ES-I3 (cell line): Measurements from ENCODE around the gene ZNRF1.
"Not testable (repeated sequence)": the region's sequence is repeated elsewhere in the genome, so short reads cannot be mapped to it uniquely, and the experiment has no call there.

ENCODE experiments used
- H3K36me3 ChIP-seq: 2 replicates; pipeline ENCODE4 v1.6.1; 2013; ENCODE audit warnings: mild to moderate bottlenecking, low read length, control low read depth, moderate library complexity; ENCODE audit not compliant: insufficient read depth
- H3K4me1 ChIP-seq: 2 replicates; pipeline ENCODE4 v1.6.1; 2013; ENCODE audit warnings: mild to moderate bottlenecking, control low read depth, low read length; ENCODE audit not compliant: insufficient read depth
- H3K9ac ChIP-seq: 2 replicates; pipeline ENCODE4 v1.6.1; 2013; ENCODE audit warnings: low read depth, mild to moderate bottlenecking, low read length, moderate library complexity
- H3K9me3 ChIP-seq: 2 replicates; pipeline ENCODE4 v1.6.1; 2013; ENCODE audit warnings: mild to moderate bottlenecking, low read length, moderate library complexity; ENCODE audit not compliant: control insufficient read depth, insufficient read depth

ZNRF1 gene

DNA sequence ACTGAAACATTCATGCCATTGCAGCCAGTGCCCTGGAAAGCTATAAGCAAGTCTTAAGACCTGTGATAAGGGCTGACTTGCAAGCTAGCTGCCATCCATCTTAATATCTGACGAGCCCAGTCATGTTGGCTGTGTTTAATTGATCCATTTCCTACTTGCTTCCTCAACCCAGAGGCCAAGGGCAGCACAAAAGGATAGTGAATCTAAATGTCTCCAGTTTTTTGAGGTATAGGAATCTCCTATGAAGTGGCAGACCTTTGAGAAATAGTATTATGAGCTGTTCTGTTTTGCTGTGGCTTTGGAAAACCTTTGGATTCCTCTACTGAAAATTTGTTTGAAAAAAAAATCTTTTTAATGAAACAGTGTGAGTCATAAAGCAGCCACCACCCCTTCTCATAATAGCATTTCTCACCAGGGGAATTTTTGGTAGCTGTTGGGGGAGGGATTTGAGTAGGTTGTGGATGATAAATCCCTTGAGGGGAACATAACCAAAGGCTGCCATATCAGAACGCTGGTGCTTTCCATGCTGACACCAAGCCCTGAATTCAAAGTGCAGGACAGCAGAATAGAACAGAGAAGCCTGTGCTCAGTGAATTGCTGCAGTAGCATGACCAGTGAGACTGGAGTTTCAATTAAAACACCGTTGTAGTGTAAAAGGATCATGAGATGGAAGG, 12.9 kb downstream of the ZNRF1 start:
- Histone ChIP-seq H3K4me1 (peaks cover 11% of the 10 kb centered on the region), H3K36me3 (no peaks in the 10 kb centered on the region), H3K9ac (no peak overlapping the region), H3K9me3 (no peaks in the 10 kb centered on the region; the same call in 1 of the 2 replicates)

DNA sequence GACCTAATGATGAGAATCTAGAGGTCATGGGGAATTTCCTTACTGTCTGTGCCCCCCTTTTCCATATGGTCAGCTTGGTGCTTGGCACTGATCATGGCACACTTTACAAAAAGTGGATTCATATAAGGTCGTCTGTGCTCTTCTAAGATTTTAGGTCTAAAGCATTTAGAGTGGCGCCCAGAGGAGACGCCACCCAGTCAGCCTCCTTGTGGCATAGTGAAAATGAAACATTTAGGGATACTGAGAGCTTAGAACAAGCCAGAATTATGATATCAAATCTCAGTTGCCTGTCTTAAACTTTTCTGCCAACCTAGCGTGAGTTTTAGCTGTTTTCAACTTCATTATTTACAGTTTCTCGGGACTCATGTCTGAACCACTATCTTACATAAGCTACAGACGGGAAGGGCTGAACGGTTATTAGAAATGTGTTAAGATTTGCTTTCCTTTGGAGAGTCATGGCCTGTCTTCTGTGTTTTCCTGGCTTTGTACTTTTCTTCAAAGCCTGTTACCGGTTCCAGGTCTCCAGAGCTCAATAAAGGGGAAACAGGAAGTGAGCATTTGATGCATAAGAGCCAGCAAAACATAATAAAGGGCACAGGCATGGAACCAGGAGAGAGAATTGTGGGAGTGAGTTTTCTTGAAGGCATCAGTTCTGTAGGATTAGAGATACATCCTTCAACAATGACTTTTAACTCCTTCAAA, 13.7 kb downstream of the ZNRF1 start:
- Histone ChIP-seq H3K36me3 (no peaks in the 10 kb centered on the region), H3K9ac (no peak overlapping the region), H3K4me1 (peaks cover 11% of the 10 kb centered on the region)

DNA sequence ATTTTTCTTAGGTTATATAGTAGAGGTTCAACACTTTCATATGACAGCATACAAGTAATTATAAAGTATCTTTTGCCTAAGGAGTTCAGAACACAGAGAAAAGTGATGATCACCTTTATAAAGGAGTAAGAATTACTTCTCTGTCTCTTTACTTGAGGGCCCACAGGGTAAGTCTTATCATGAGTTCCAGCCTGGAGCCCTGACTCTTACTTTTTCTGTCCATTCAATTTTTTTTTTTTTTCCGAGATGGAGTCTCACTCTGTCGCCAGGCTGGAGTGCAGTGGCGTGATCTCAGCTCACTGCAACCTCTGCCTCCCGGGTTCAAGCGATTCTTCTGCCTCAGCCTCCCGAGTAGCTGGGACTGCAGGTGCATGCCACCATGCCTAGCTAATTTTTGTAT, 14.3 kb downstream of the ZNRF1 start:
- H3K4me1 ChIP-seq: peaks cover 11% of the 10 kb centered on the region
- H3K36me3 ChIP-seq, H3K9ac ChIP-seq, H3K9me3 ChIP-seq: not testable (repeated sequence)

More for the DNA sequence above, 13.7 kb downstream of the ZNRF1 start:
- H3K9me3 ChIP-seq: no peaks in the 10 kb centered on the region; the same call in 1 of the 2 replicates

DNA sequence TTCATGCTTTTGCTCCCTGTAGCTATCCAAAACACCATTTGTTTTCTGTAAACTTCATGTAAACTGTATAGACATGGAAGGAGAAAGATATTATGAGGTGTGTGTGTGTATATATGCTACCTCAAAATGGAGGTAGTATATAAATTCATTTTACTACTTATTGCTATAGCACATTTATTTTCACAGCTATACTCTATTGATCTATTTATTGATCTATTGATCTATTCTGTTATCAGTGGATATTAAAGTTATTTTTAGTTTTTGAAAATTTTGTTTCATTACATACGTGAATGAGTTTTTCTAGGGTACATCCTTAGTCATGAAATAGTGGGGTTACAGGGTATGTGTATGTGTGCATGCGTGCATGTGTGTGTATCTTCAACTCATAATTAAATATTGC, 15.5 kb downstream of the ZNRF1 start:
- Histone ChIP-seq H3K4me1 (peaks cover 11% of the 10 kb centered on the region), H3K9ac (no peak overlapping the region), H3K36me3 (no peaks in the 10 kb centered on the region), H3K9me3 (no peaks in the 10 kb centered on the region)

DNA sequence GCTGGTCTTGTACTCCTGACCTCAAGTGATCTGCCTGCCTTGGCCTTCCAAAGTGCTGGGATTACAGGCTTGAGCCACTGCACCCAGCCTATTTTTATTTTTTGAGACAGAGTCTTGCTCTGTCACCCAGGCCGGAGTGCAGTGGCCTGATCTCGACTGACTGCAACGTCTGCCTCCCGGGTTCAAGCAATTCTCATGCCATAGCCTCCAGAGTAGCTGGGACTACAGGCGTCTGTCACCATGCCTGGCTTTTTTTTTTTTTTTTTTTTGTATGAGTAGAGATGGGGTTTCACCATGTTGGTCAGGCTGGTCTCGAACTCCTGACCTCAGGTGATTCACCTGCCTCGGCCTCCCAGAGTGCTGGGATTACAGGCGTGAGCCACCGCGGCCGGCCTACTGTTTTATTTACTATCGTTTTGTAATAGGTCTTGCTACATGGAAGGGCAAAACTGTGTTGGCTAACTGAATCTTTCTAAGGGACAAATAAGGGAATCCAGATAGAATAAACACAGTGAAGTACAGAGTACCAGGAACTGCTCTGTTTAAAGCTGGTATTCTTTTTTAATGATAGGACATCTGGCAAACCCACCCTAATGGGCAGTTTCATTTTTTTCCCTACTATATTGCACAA, 17.7 kb downstream of the ZNRF1 start:
- H3K4me1 ChIP-seq: not testable (repeated sequence)

DNA sequence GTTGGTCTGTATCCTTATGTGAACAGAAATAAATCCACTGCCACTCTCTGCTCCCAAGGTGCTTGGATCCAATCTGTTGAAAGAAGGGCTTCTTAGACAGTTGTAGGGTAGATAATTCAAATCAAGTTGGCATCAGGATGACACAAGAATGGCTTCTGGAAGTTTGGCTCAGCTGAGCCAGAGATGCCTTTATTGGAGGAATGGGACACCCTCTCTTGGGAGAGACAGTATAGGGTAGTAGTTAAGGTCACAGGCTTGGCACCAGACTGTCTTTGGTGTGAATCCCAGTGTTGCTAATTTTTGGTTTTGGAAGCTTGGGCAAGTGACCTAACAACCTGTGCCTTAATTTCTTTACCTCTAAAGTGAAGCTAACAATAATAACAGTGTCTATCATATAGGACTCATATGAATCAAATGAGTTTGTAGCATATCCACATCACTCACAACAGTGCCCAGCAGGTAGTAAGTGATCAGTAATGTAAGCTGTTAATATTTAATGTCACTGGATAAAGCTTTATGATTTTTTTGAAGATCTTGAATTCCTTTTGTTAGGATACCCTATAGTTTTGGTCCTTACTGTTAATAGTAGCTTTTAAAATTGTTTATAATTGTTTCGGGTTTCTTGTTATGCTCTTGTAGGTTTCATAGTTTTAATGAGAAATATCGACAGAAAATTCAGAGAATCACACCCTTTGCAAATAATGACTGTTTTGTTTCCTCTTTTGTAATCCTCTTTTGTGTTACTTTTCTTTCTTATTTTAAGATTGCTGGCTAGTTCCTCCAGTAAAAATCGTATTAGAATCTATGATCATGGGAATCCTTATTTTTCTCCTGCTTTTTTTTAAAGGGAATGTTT, 19.1 kb downstream of the ZNRF1 start:
- Histone ChIP-seq H3K4me1 (peaks cover under 1% of the 10 kb centered on the region; the same call in 1 of the 2 replicates), H3K36me3 (no peaks in the 10 kb centered on the region), H3K9ac (no peak overlapping the region), H3K9me3 (peaks cover 7% of the 10 kb centered on the region)

More for the DNA sequence above, 17.7 kb downstream of the ZNRF1 start:
- H3K36me3 ChIP-seq, H3K9ac ChIP-seq, H3K9me3 ChIP-seq: not testable (repeated sequence)

DNA sequence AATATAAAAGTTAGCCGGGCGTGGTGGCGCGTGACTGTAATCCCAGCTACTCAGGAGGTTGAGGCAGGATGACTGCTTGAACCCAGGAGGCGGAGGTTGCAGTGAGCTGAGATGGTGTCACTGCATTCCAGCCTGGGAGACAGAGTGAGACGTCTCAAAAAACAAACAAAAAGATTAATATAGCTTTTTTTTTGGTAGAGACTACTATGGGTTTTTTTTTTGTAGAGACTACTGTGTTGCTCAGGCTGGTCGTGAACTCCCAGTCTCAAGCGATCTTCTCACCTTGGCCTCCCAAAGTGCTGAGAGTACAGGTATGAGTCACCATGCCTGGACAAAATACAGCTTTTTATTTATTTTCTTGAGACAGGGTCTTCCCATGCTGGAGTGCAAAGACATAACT, 20.2 kb downstream of the ZNRF1 start:
- H3K4me1 ChIP-seq: no peaks in the 10 kb centered on the region

DNA sequence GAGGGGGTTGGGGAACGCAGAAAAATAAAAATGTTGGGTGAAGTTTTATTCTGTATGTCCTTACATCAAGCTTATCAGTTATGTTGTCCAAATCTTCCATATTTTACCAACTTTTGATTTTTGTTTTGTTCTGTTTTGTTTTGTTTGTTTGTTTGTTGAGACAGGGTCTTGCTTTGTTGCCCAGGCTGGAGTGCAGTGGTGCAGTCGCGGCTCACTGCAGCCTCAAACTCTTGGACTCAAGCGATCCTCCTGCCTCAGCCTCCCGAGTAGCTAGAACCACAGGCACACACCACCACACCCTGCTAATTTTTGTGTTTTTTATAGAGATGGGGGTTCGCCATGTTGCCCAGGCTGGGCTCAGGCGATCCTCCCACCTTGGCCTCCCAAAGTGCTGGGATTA, 20.8 kb downstream of the ZNRF1 start:
- Histone ChIP-seq H3K36me3 (no peaks in the 10 kb centered on the region), H3K9me3 (peaks cover 7% of the 10 kb centered on the region), H3K4me1 (no peaks in the 10 kb centered on the region), H3K9ac (no peak overlapping the region)

More for the DNA sequence above, 20.2 kb downstream of the ZNRF1 start:
- no peaks in the 10 kb centered on the region for H3K36me3 ChIP-seq
- peaks cover 7% of the 10 kb centered on the region for H3K9me3 ChIP-seq
- no peak overlapping the region for H3K9ac ChIP-seq

DNA sequence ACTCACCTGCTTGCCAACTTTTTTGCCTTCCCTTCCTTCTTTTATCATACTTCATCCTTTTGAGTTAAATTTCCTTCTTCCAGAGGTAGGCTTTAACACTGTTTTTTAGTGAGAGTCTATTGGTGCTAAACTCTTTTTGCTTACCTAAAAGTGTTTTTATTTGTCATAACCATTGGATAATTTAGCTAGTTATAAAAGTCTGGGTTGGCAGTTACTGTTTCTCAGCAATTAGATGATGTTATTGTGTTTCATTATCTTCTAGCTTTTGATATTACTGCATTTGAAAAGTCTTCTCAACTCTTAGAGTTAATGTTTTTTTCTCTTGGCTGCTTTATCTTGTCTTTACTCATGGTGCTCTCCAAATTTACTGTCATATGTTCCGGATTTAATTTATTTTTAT, 22.6 kb downstream of the ZNRF1 start:
- peaks cover 7% of the 10 kb centered on the region for H3K9me3 ChIP-seq
- no peaks in the 10 kb centered on the region for H3K4me1 ChIP-seq
- H3K36me3 ChIP-seq: no peaks in the 10 kb centered on the region
- no peak overlapping the region for H3K9ac ChIP-seq

DNA sequence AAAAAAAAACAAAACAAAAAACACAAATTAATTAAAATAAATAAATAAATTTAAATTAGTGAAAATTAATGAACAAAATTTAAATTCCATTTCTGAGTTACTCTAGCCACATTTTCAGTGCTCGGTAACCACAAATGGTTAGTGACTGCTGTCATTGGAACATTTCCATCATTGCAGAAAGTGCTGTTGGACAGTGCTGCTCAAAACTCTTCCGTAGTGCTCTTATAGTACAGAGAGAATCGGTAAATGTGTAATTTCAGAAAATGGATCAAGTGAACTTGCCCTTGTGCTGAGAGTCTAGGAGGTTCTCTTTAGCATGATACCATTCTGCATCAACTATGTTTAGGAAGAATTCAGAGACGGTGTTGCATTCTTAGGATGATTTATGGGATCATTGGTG, 23.7 kb downstream of the ZNRF1 start:
- Histone ChIP-seq H3K9ac (no peak overlapping the region), H3K9me3 (peaks cover 7% of the 10 kb centered on the region), H3K4me1 (no peaks in the 10 kb centered on the region; the same call in 1 of the 2 replicates), H3K36me3 (no peaks in the 10 kb centered on the region)

DNA sequence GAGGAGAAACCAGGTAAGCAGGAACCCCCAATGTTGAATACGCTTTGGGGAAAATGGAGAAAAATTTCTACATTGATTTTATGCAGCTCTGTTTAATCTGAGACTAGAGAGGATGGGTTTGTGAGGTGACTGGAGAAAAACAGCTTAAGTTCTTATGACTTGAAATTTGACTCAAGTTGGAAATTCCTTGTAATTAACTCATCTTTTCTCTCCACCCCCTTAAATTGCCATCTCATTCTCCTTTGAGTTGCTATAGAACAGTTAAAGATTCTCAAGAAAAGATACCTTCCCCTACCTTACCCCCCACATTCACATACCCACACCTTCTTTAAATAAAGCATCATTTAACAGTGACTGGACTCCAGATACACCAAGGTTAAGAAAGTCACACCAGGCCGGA, 24.2 kb downstream of the ZNRF1 start:
- Histone ChIP-seq H3K4me1 (no peaks in the 10 kb centered on the region; the same call in 1 of the 2 replicates), H3K9me3 (peaks cover 7% of the 10 kb centered on the region), H3K9ac (no peak overlapping the region), H3K36me3 (no peaks in the 10 kb centered on the region)

DNA sequence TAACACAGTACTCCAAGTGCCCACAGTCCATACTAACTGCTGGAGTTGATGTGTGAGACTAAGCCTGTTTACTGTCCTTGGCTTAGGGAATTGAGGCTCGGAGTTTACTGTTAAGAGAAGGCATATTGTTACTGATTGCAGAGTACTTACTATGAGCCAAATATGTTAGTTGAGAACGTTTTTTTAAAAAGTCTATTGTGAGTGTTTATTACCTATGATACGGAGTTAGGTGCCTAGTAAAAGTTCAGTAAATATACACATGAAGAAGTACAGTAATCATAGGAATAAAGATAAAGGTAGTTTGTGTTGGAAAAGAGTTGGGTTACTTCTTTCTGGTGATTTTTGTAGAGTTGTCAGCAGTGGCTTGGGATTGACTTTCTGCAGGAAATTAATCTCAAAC, 25.4 kb downstream of the ZNRF1 start:
- peaks cover 7% of the 10 kb centered on the region for H3K9me3 ChIP-seq
- no peaks in the 10 kb centered on the region for H3K36me3 ChIP-seq
- no peak overlapping the region for H3K9ac ChIP-seq
- H3K4me1 ChIP-seq: no peaks in the 10 kb centered on the region; the same call in 1 of the 2 replicates

DNA sequence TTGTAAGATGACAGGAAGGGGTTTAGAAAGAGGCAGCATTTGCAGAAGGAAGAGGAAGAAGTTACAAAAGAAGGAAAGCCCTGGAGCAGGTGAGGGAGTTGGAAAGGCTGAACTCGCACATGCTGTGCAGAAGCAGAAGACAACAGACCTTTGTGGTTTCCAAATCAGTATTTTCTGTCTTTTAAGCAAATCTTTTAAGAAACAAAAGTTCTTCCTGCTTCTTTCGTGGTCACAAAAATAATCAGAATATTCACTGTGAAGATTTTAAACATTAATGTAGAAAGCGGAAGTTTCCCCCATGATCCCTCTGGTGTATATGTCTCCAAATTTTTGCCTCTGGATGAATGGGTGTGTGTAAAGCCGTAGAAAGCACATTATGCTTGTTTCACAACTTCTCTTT, 25.8 kb downstream of the ZNRF1 start:
- Histone ChIP-seq H3K4me1 (no peaks in the 10 kb centered on the region; the same call in 1 of the 2 replicates), H3K9me3 (peaks cover 7% of the 10 kb centered on the region), H3K9ac (no peak overlapping the region), H3K36me3 (no peaks in the 10 kb centered on the region)

DNA sequence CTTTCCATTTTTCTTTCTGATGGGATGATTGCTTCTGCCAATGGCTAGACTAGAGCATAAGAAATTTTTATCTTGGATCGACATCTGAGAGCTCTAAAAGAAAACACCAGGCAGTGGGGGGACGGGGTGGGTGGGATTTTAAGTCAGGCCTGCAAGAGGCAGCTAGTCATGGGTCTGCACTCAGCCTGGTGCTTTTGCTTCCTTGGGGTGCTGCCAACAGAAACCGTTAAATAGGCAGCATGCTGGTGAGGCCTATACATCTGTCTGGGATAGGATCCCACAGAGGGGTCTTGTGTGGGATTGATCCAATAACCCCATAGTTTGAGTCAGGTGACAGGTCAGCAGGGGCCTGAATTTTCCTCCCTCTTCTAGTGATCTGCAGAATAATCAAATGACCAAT, 26.9 kb downstream of the ZNRF1 start:
- no peak overlapping the region for H3K9ac ChIP-seq
- H3K36me3 ChIP-seq: no peaks in the 10 kb centered on the region
- H3K4me1 ChIP-seq: no peaks in the 10 kb centered on the region; the same call in 1 of the 2 replicates
- H3K9me3 ChIP-seq: peaks cover 6% of the 10 kb centered on the region
